HG03025 (cell line): Measurements from ENCODE around the gene ELP2.
"Not testable (repeated sequence)": the region's sequence is repeated elsewhere in the genome, so short reads cannot be mapped to it uniquely, and the experiment has no call there.

Experiments
- ATAC-seq: cut with Tn5 transposase; IDR thresholded peaks from one replicate; pipeline ENCODE4 v1.9.1; 2021; ENCODE audit warnings: mild to moderate bottlenecking, moderate library complexity; ENCODE audit not compliant: unreplicated experiment, low FRiP score

ELP2 gene

GRCh38 chr18:36155851-36156757 is 26.4 kb downstream of the ELP2 start:
- ATAC-seq, result no peak

DNA sequence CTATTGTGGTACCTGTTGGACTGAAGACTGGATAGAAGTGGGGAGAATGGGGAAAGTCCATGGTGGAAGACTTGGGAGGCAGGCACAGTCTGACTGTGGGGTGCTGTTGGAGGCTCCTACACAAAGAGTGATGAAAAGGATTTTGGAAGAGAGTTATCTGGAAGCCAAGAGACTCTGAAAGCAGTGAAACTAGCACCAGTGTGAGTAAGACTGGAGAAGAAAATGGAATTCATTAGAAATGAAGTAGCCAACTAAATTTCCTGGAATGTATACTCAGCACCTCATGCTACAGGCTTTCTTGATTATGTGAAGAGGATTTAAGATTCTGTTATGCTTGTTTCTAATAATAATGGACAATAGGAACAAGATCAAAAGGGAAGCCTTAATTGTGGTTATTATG is 27.7 kb downstream of the ELP2 start:
- ATAC-seq, result no peak

DNA sequence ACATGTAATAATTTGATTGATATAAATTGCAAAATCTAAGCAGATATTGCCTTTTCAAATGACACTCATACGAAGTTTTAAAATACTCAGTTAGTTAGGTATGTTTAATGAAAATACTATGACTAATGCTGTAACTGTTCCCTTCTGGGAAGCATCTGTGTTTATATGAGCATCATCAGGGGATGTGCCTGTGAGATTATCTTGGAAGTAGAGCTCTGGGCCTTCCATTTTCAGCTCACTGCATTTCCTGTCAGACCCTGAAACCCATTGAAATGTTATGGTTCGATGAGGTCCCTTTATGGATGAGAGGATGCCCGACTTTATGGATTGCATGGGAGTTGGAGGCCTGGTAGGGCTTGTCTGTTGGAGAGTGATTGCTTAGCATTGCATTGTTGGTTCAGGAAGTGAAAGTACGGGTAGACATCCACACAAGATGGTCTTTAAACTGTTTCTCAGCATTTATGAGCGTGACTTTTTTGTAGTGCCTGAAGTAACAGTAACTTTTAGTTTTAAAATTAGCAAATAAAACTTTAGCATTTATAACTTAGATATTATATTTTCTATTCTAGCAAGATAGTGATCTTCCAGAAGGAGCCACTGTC is 28.7 kb downstream of the ELP2 start:
- no peak for ATAC-seq

DNA sequence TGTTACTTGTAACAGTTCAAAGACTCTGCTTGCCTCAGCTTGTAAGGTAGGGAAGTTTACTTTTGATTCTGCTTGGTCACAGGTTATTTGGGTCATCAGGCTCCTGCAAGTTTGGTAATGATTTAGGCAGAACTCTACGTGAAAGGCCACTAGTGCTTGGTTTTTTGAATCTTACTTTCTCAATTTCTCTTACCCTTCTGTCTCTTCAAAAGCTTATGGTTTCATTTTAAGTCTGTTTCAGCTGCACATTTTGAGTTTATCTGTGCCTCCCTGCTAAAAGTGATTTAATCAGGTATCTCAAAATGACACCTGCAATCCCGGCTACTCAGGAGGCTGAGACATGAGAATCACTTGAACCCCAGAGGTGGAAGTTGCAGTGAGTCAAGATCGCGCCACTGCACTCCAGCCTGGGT is 31.3 kb downstream of the ELP2 start:
- no peak for ATAC-seq

- ATAC-seq, result no peak
These were observed 33.3 kb downstream of the ELP2 start for GRCh38 chr18:36162981-36163380.

DNA sequence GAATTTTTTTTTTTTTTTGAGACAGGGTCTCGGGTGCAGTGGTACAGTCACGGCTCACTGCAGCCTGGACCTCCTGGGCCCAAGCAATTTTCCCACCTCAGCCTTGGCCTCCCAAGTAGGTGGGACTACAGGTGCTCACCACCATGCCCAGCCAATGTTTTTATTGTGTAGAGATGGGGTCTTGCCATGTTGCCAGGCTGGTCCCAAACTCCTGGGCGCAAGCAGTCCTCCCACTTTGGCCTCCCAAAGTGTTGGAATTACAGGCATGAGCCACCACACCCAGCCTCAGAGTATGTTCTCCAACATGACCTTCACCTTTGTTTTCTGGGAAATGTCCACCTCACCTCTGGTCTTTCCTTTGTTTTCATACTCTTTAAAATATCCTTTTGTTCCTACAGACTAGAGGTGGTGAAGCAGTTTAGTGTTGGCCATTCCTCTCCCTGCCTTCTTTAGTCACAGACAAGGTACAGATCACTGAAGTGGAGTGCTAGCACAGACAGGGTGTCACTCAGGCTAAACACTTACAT is 38.1 kb downstream of the ELP2 start:
- no peak for ATAC-seq

DNA sequence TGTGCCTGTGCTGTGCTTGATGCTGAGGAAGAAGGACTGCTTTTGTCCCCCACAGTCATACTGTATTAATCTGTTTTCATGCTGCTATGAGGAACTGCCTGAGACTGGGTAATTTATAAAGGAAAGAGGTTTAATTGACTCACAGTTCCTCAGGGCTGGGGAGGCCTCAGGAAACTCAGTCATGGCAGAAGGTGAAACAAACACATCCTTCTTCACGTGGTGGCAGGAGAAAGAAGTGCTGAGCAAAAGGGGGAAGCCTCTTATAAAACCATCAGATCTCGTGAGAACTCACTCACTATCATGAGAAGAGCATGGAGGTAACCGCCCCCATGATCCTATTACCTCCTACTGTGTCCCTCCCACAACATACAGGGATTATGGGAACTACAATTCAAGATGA is 38.6 kb downstream of the ELP2 start:
- ATAC-seq, result not testable (repeated sequence)

GRCh38 chr18:36169938-36170337 is 40.2 kb downstream of the ELP2 start:
- ATAC-seq, result no peak

DNA sequence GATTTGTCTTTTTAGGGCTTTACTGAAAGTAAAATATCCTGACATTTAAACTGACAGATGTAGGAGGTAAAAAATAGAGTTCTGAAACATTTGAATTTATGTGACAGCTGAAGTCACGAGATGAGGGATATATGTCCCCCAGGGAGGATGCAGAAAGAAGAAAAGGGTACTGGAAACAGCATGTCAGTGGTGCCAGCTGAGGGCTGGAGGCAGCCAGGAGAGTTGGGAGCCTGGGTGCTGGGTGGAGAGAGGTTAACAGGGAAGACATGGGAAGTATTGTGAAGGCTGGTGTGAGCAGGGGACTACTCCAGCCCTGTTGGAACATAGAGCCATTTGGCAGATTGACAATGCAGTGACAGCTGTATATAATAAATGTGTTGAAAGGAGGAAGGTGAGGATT is 45.8 kb downstream of the ELP2 start:
- no peak for ATAC-seq

DNA sequence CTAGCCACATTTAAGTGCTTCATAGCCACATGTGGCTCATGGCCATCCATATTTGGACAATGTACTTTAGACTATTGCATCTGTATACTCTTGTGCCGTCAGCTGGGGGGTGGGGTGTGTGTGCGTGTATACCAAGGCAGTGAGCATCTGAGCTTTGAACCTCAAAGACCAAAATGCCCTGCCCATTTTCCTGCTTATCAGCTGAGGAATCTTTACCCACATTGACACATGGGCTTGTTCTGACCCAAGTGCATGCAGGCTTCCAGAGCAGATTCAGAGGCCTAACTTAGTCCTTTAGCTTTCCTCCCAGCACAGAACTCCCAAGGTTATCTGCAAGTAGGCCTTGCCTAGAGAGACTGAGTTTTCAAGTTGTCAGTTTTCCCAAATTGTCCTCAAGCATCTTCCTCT is 46.5 kb downstream of the ELP2 start:
- ATAC-seq, result no peak

GRCh38 chr18:36176711-36177110 is 47.0 kb downstream of the ELP2 start:
- ATAC-seq, result no peak

GRCh38 chr18:36177913-36178312 is 48.2 kb downstream of the ELP2 start:
- ATAC-seq, result no peak

DNA sequence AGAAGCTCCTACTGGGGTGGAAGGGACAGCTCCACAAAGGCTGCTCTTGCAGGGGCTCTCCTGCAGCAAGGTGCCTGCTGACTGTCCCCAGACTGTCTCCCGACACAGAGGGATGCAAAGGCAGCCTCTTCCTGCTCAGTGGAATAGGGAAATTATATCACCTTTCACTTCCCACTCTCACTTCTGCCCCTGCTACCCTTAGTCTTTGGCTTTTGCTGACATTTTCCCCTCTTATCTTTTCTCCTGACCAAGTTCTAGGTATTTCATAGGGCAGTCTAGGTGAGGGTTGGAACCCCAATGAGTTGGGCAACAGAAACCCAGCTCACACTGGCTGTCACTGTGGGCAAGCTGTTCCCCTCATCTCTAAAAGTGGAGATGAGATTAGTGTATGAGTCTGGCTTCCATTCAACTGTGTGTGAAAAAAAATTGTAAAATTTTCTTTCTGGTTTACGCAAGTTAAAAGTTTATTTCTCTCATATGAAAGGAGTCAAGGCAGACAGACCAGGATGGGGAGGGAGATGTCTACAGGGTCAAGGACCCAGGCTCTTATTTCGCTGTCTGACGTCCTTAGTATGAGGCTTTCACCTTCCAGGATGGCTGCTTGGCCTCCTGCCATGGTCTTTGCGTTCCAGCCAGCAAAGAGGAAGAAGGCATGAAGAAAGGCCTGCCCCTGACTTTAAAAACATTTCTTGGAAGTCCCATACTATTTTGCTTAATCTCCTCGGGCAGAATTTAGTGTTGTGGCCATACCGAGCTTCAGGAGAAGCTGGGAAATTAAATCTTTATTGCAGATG is 50.1 kb downstream of the ELP2 start:
- no peak for ATAC-seq

- ATAC-seq, result no peak
These were observed 51.7 kb downstream of the ELP2 start for GRCh38 chr18:36181441-36181840.

- no peak for ATAC-seq
These were observed 52.3 kb downstream of the ELP2 start for GRCh38 chr18:36181898-36182506.

GRCh38 chr18:36183033-36183432 is 53.3 kb downstream of the ELP2 start:
- ATAC-seq, result no peak

DNA sequence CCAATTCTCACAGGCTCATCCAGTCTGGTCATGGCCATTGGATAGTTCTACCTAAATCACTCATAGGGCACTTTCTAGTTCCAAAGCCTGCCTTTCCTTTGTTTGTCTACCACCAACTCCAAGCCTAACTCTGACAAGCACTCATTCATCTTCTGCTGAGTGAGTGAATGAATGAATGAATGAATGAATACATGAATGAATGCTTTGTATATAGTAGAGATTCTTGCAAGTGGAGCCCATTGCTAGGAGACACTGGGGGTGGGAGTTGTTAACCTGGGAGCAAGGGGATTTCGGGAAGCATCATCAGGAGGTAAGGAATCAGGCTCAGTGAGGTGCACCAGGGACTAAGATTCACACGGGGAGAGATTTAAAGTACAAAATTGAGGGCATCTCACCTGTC is 54.3 kb downstream of the ELP2 start:
- ATAC-seq, result no peak

DNA sequence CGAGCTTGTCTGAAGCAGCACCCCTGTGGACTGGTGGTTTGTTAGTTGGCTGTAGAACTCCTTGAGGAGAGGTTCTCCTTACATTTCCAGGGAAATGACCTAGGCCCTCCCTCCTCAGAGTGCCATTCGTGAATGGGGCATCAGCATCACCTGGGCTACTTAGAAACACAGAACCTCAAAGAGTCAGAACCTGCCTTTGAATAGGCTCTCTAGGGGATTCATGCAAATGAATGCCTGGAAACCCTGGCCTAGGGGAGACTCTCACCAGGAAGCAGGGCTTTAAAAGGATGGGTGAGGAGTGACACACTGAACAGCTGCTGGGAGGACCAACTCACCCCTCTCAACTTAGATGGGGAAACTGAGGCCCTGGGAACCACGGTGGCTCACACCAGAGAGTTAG is 55.5 kb downstream of the ELP2 start:
- no peak for ATAC-seq

GRCh38 chr18:36185901-36186460 is 56.3 kb downstream of the ELP2 start:
- ATAC-seq, result no peak

DNA sequence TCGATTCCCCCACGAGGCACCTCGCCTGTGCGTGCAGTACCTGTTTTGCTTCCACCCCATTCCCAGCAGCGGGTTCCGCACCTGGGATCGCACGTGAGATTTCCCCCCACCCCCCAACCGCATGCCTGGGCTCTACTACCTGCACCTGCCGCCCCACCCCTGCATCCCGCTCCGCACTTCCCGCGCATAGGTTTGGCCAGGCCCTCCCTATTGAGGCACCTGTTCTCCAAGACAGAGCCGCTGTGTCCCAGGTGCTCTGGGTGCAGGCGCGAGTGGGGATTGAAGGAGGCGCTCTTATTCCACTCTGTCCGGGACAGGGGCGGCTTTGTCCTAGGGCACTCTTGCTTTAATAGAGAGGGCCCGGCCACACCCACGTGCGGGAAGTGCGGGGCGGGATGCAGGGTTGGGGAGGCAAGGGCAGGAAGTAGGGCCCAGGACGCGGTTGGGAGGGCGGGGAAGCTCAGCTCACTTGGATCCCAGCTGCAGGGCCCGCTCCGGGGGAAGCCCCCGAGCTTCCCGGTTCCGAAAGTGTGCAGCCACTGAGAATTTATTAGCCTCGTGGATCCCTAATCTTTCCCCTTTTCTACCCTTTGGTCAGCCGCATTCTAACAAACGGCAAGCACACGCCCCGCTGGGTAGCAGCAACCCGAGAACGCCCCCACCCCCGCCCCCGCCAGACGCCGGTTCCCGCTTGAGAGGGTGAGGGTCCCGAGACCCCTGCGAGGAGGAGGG is 56.9 kb downstream of the ELP2 start:
- ATAC-seq, result no peak
